CD4-positive, alpha-beta T cell treated with Interleukin-4 for 4 hours (primary cell): ENCODE results near the gene KCNMB2.
"Not testable (repeated sequence)": the region's sequence is repeated elsewhere in the genome, so short reads cannot be mapped to it uniquely, and the experiment has no call there.

Source experiments
- DNase-seq: peaks from one replicate; pipeline ENCODE4 v3.0.0-alpha.2; 2020

The KCNMB2 gene

DNA sequence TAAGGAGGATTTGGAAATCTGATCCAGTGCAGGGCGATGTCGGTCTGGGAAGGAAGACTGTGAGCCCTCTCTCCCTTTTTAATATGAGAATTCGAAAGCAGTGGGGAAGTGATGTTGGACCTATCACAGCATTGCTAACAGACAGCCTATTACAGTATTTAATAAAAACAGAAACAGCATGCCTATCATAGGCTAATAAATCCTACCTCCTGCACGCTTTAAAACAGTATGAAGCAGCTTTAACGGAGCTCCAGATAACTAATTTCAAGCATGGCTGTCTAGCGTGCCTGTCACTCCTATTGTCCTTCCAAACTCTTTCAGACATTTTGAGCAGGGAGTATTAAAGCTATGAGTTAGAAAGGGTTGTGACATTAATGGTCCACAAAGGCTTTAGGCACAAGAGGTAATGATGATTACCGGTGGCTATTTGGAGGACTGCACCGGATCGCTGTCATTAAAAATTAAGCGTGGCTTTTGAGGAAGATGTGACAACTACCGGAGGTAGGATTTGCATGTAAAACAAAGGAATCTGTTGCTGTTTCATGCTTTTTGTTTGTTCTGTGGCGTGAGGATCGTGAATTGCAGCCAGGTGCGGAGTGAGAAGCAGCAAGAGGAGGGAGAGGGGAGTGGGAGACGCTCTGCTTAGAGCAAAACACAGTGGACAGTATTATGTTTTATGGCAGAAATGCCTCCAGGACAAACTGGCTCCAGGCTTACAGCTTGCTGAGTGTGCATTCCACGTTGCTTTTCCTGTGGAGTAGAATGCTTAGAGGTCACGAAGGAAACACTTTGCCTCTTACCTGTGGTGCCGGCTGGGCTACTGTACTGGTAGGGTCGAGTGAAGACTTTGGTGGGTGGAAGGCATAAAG is at the start of gene KCNMB2:
Gene KCNMB2 (plus strand): TSS at position 226 of the 869 bp plus-strand sequence.
- no peak for DNase-seq

DNA sequence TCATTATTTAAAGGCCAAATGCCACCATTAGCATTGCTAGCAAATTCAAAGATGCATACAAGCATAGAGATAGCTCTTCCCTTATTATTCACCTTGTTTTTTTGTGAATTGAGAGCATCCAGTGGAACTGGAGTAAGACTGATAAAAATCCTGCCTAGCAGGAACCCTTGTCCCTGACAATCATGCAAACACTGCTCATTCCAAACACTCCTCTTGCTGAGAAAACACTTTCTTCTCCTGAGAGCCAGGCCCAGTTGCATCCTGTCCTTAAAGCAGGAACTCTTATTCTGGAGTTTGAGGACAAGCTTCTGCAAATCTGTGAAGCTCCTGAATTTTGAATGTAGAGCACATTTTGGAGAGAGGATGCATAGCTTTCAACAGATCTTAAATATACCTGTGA is 49.3 kb upstream of the KCNMB2 start:
- DNase-seq: no peak

DNA sequence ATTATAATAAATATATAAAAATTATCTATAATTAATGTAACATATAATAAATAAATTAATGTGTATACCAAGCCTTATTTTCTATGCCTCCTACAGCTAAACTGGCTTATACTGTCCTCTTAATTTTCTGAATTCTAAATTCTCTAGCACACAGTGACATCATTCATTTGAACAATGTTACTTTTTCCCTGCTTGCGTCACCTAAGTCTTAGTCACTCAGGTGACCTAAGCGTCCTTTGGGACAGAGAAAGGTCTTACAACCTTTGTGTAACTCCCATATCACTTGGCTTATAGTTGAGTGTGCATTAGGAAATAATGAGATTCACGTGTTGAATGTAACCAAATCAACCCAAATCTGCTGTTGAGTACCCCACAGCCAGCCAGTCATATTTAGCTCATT is 48.5 kb upstream of the KCNMB2 start:
- DNase-seq: no peak

DNA sequence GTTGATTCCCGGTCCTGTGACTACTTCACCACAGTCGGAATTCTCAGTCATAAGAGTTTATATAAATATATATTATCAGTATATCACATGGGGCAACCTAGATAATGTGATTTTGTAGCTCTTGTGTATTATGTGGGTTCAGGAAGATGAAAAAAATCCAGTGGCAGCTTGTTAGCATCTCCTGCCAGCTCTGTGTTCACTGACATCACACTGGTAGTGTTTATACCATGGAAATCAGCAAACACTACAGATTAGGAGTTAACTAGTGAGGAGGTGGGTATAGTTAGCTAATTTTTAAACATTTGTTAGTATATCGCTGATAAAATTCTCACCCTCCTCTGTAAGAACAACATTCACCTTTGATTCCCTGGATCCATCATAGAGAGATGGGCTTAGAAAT is 44.5 kb upstream of the KCNMB2 start:
- DNase-seq: no peak

DNA sequence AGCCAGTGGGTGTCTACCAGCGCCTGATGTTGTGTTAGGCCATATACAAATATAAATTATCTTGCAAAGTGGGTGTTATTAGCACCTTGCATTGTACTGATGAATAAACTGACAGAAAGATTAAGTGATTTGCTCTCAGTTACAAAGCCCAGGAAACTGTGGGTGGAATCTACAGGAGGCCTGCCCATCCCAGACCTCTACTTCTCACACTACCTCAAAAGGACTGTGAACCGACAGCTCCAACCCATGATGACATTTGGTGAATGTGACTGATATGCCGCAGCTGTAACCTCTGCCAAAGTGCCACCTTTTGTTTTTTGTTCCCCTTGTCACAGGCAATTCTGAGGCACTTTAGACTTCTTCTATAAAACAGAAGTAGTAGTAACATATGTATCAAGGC is 43.7 kb upstream of the KCNMB2 start:
- DNase-seq: no peak

DNA sequence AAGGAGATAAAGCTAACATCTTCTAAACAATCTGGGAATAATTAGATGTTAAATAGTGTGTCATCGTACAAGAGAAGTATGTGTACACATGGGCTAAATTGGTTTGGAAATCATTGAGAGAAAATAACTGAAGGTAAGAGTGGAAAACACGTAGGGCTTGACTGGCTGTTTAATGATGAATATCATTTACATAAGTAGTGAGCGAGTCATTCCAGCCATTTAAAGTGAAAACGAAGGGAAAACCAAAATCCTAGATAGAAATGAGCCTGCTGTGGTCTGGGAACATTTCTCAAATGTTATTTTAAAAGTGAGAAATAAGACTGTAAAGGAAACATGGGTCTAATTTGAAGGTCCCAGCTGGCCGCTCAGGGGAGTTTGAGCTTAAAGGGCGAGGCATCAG is 41.9 kb upstream of the KCNMB2 start:
- DNase-seq: no peak

DNA sequence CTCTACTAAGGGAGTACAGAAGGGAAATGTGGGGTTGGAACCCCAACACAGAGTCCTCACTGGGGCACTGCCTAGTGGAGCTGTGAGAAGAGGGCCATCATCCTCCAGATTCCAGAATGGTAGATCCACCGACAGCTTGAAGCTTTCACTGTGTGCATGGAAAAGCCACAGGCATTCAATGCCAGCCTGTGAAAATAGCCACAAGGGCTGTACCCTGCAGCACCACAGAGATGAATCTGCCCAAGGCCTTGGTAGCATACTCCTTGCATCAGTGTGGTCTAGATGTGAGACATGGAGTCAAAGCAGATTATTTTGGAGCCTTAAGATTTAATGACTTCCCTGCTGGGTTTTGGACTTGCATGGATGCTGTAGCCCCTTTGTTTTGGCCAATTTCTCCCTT is 39.3 kb upstream of the KCNMB2 start:
- DNase-seq: no peak

DNA sequence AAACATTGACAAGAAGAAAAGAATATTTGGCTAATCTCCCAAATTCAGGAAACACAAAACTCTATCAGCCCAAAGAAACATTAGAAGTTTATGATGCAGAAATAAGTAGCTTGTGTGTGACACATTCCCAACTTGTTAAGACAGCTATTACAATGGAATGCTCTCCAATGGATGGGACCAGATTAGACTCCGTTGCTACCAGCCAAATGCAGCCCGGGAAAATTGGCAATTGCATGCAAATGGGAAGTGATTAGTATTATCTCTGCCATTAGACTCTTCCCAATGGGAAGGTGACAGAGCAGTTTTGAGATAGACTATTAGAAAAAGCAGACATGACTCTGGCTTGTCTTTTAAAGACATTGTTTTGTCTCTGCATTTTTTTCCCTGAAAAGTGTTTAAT is 37.4 kb upstream of the KCNMB2 start:
- no peak for DNase-seq

DNA sequence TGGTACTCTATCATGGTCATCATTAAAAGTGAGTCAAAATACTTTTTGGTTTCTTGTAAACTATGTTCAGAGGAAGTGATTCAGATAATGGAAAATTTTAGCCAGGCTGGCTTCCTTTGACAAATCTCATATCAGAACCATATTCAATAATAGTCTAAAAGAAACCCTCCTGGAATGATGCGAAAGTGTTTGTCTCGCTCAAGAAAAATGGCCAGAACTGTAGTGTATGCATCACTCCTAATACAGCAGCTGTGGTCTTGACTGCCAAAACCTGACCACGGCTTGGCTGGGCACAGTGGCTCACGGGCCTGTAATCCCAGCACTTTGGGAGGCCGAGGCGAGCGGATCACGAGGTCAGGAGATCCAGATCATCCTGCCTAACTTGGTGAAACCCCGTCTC is 35.6 kb upstream of the KCNMB2 start:
- DNase-seq: no peak

DNA sequence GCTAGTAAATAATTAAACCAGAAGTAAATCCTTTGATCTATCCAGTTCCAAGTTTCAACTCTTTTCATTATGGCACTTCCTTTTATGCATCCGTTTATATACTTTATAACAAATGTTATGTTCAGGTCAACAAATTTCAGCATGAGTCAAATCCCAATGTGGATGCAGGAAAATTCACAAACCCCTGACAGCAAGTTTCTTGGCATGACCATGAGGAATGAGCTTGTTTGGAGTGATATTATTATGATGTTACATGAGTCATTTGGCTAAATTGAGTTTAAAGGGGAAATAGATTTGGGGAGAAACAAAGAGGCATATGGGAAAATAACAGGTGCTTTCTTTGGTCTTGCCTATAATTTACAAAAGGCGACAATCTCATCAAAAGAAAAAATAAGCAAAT is 32.1 kb upstream of the KCNMB2 start:
- DNase-seq: no peak

DNA sequence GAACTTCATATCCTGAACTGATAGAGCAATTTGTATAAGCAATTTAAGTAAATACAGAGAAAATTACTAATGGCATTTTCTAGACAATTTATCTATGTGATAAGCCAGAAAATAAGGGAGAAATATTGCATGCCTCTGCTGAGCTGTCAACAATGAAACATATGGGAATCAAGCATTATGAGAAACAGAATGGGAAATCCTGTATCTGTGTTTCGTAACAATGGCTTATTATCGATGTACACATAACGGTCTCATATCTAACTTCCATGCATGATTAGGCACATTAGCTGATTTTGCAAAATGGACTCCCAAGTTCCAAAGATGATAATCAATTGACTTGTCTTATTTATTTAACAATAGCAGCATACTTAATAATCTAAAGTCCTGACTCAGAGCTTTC is 30.4 kb upstream of the KCNMB2 start:
- no peak for DNase-seq

DNA sequence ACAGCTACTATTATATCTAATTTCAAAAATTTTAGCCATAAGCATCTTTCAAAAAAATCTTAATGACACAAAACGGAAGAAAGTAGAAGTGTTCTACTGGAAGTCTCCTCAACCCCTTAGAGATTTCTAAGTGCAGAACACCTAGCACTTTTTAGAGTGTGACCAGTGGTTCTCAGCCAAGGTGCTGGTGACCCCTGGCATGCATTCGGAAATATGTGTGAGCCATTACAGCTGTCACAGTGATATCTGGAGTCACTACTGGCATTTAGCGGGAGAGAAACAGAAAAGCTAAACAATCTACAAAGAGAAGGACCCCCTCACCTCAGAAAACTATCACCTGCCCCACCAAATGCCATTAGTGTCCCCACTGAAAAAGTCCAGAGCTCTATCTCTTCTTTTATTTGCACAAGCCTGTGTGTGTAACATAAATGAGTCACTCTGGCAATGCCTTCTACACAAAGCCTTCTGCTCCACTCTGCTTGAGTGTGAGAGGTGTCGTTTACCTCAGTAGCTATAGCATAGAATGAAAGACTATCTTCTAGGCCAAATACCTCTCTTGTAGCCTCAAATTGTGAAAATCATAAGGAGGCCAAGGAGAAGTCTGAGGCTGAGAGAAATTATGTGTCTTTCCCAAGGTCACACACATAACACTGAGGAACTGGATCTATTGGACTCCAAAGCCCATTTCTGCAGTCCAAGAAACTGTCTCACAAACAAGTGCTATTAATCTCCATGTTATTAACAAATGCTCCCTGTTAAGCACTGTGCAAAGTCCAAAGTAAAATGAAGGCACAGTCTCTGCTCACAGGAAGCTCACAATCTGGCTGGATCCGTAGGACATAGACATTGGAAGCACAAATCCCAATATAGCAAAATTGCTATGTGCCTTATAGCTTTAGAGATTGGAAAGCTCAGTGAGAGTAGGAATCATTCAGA is 28.5 kb upstream of the KCNMB2 start:
- no peak for DNase-seq

DNA sequence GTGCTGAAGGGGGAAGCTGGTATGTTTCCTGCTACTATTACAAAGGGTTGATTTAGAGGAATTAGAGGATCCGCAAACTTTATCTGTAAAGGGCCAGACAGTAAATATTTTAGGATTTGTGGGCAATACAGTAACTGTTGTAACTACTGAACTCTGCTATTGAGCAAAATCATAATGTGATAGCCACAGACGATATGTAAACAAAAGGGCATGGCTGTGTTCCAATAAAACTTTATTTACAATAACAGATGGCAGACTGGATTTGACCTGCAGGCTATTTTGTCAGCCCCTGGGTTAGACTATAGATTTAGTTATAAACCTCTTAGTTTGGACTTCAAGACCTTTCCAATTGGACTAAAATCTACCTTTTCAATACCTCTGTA is 27.8 kb upstream of the KCNMB2 start:
- DNase-seq: no peak

DNA sequence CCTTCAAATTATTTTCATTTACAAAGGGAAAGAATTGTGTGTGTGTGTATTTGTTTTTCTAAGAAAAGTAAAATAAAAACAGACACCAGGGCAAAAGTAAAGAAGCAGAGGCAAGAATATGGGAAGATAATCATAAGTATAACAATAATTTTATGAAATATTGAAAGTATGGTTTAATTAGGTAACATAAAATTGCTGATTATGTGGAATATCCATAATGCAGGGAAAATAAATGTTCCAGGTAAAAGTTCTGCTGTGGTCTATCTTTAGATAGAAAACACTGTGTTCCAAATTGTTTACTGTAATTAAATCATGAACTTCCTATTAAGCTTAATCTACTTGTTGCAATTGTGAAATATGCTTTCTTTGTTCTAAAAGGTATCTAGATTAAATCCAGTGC is 25.7 kb upstream of the KCNMB2 start:
- DNase-seq: no peak

DNA sequence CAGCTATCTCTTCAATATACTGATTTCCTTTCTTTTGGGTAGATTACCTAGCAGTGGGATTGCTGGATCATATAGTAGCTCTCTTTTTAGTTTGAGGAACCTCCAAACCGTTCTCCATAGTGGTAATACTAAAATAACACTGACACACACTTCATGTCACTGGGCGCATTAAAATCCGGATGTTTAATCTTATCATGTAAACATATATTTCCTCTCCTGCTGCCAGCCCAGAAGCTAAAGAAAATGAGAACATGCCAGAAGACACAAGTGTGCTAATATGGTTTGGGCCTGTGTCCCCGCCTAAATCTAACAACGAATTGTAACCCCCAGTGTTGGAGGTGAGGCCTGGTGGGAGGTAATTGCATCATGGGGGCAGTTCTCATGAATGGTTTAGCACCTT is 23.6 kb upstream of the KCNMB2 start:
- DNase-seq: no peak

DNA sequence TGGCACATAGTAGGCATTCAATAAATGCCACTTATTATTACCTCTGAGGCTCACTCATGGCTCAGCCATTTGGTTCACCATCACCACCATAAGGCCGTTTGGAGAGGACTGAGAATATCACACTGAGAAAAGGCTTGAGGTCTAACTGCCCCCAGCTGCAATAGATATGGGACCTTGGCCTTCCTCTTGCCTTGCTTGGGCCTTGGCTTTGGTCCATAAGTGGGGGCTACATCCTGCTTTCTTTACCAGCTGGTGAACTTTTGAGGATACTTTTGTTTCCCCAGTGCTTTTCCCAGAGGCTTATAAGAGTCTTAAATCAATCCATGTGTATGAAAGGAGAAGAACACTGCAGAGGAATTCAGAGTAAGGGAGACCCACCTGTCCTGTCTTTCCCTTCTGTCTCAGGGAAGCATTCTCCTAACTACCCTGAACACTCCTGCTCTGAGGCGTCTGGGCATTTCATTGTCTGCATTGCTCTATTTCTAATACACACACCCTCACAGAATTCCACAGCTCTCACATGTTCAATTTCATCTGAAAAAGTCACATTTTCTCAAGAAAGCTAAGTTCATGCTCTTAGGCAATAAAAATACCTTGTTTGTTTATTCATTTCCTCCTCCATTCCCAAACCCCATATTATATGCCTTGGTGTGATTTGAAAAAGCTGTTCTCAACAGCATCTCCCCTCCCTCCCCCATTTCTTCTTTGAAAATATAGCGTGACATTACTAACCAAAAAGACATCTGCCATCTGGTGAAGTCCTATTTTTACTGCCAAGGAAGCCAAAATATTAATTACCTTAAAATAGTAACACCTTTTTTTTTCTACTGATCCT is 22.5 kb upstream of the KCNMB2 start:
- DNase-seq: no peak

DNA sequence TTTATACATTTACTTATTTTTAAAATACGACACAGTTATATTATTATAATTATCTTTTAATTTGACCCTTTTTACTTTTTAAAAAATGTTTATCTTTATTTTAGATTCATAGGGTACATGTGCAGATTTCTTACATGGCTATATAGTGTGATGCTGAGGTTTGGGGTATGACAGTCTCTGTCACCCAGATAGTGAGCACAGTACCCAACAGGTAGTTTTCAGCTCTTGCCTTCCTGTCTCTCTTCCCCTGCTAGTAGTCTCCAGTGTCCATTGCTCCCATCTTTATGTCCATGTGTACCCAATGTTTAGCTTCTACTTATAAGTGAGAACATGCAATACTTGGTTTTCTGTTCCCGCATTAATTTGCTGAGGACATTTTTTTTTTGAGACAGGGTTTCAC is 21.8 kb upstream of the KCNMB2 start:
- no peak for DNase-seq

DNA sequence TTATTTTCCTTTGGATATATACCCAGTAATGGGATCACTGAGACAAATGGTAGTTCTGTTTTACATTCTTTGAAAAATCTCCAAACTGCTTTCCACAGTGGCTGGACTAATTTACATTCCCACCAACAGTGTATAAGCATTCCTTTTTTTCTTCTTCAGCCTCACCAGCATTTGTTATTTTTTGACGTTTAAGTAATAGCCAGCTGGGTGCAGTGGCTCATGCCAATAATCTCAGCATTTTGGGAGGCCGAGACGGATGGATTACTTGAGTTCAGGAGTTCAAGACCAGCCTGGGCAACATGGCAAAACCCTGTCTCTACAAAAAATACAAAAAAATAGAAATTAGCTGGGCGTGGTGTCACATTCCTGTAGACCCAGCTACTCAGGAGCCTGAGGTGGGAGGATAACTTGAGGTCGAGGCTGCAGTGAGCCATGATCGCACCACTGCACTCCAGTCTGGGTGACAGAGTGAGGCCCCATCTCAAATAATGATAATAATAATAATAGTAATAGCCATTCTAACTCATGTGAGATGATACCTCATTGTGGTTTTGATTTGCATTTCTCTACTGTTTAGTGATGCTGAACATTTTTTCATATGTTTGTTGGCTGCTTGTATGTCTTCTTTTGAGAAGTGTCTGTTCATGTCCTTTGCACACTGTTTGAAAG is 21.0 kb upstream of the KCNMB2 start:
- not testable (repeated sequence) for DNase-seq

DNA sequence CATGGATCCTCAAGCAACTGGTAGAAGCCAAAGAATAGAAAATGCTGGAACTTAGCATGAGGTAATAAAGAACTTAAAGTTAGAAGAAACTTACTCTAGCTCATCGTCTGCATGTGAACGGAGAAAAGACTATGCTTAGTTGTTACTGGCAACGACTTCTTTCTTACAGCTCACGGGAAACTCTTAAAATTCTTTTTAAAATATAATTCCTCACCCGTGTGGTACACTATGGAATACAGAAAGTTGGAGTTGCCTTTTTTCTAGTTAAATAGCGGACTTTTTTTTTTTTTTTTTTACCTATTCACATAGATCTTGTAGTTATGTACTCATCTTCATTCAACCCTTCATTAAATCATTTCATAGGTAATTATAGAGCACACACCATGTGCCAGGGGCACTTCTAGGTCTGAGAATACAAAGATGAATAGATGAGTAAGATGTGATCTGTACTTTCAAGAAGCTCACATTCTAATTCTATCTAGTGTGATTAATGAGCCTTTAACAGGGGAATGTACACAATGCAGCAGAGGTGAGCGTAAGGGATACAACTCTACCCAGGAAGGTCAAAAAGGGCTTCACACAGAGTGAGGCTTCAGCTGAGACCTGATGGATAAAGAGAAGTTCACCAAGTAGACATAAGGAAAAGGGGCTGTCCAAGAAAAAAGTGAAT is 18.4 kb upstream of the KCNMB2 start:
- no peak for DNase-seq

DNA sequence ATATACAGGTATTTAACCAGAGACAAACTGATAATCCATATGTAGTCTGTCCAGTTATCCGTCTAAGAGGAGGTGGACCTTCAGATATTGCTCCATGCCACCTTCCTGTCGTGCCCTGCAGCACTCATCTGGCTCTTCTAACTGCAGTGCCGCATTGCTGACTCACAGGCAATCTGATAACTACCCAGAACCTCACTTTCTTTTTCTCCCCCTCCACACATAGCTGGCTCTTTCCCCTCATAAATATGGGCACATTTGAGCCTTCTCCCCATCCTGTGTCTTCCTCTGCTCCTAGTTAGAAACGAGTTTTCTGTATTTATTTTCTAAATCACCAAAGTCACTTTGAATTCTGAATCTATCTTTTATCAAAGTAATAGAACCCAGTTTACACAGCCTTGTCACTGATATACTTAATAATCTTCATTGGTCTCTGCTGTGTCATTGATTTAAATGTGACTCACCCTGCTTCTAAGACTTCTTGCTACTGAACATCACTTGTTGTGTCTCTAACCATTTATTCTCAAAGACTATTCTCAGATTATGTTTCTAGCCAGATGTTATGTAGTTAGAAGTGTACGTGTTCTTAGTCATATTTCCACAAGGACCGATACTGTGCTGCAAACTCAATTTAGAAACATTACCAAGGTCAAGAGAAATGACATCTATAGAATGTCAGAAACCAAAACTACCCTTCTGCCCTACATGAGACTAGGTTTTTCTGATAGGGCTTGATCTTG is 17.4 kb upstream of the KCNMB2 start:
- DNase-seq: no peak

DNA sequence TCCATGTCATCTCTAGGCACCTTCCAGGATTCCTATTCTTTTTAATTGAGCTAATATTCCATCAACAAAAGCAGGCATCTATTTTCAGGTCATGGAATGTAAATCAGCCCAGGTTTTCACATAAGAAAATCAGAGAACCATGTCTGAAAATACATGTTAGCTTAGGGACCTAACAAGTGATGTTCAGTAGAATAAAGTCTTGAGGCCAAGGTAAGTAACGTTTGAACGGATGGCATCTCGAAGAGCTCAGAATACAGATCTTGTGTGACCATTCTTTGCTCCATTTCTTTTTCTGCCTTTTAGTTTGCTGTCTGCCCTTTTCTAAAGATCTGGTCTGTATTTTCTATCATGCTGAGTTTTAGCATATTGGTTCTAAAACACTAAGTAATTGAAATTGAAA is 16.5 kb upstream of the KCNMB2 start:
- DNase-seq: no peak
